Adrenal gland (tissue), 5 donors: Measurements from ENCODE around the gene TLE2.
A peak's percentile ranks its signal among the peaks of the same experiment; 100 is the strongest.

Experiments
- POLR2A ChIP-seq, 2 donors: fragments of 450-650 bp; IDR thresholded peaks; one replicate each; pipeline ENCODE4 v1.6.1; 2017; ENCODE audit warnings: antibody characterized with exemption in 2 of 2, mild to moderate bottlenecking in 2 of 2, moderate library complexity in 1 of 2
- TF ChIP-seq, protein P1 (sequence below), 6 experiments: fragments of 450-650 bp in 4 of 6; fragments of 200-600 bp in 2 of 6; sonication (generic) in 1 of 6; IDR thresholded peaks; 1 replicate in 5 of 6; 2 replicates in 1 of 6; pipeline versions ENCODE4 v1.5.1 to v1.8.0; 2016 to 2021; ENCODE audit warnings: antibody characterized with exemption in 6 of 6, mild to moderate bottlenecking in 2 of 6, moderate library complexity in 1 of 6
- donor health status: DM: no; HTN: no; CAD: no.

DNA sequence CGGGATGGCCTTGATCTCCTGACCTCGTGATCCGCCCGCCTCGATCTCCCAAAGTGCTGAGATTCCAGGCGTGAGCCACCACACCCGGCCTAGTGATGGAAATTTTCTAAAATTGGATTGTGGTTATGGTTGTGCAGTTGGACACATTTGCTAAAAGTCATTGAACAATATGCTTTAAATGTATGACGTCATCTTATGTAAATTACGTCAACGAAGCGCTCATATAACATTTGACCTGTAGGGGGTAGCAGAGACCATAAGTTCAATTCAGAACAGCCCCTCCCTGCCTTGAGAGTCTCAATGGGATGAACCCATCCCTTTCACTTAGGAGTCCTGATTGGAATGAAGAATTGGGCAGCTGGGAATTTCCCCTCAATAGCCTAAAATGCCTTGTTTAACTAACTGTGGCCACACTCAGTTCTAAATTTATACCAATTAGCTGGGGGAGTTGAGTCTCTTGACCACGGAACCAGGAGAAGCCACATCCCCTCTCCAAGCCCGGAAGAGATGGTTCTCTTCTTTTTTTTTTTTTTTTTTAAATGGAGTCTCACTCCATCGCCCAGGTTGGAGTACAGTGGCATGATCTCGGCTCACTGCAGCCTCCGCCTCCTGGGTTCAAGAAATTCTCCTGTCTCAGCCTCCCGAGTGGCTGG is 66.9 kb downstream of the TLE2 start:
- TF ChIP-seq, protein P1, sequence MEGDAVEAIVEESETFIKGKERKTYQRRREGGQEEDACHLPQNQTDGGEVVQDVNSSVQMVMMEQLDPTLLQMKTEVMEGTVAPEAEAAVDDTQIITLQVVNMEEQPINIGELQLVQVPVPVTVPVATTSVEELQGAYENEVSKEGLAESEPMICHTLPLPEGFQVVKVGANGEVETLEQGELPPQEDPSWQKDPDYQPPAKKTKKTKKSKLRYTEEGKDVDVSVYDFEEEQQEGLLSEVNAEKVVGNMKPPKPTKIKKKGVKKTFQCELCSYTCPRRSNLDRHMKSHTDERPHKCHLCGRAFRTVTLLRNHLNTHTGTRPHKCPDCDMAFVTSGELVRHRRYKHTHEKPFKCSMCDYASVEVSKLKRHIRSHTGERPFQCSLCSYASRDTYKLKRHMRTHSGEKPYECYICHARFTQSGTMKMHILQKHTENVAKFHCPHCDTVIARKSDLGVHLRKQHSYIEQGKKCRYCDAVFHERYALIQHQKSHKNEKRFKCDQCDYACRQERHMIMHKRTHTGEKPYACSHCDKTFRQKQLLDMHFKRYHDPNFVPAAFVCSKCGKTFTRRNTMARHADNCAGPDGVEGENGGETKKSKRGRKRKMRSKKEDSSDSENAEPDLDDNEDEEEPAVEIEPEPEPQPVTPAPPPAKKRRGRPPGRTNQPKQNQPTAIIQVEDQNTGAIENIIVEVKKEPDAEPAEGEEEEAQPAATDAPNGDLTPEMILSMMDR (IDR thresholded peaks at IDR 0.05) = peak; percentile 54 to 98 (median 92)
- no peak for TF ChIP-seq POLR2A (IDR thresholded peaks at IDR 0.05)
